HepG2 (cell line): ENCODE measurements around the gene RFC1. TPM values are rescaled to one million over a fixed set of nuclear protein-coding genes. Genes with fewer than 3 reads are reported as not detected.

Experiments used
- ATAC-seq: fragments of 200-7000 bp; cut with Tn5 transposase; 3 replicates; pipeline ENCODE4 v1.9.1; 2020; ENCODE audit warnings: mild to moderate bottlenecking, moderate library complexity
- BruUV-seq: library from RNA; stranded (reverse); fragments of 400-500 nt; replicated peaks from 2 replicates; lab custom pipeline; 2021; lab: Mats Ljungman, UMichigan
- CTCF ChIA-PET: fragments of 300-600 bp; formaldehyde crosslinking; extraction: SDS; loops from one replicate; lab custom pipeline; 2021; ENCODE audit warnings: low total read pairs, inconsistent platforms, low intra/inter-chr PET ratio; lab: Yijun Ruan, JAX
- POLR2A ChIA-PET: fragments of 350-600 bp; sonication (Branson Sonifier 250); formaldehyde crosslinking; loops from one replicate; lab custom pipeline; 2020; ENCODE audit warnings: antibody characterized with exemption, inconsistent platforms; lab: Yijun Ruan, JAX
- DNase-seq: peaks from one replicate; pipeline ENCODE4 v3.0.0-alpha.2; 2015; ENCODE audit warnings: low spot score
- FAIRE-seq: peaks from 3 replicates; lab custom pipeline; 2011; peaks lifted over from hg19 to GRCh38; lab: Jason Lieb, UNC
- H2AFZ ChIP-seq: one replicate; pipeline ENCODE4 v1.6.1; 2011; ENCODE audit warnings: low read length, inconsistent platforms
- H3K27ac ChIP-seq: fragments of 300-600 bp; 3 replicates; pipeline ENCODE4 v1.8.0; 2011; ENCODE audit warnings: mixed run types, mild to moderate bottlenecking, mixed read lengths, low read length, inconsistent platforms; ENCODE audit not compliant: insufficient read depth; ENCODE audit errors: extremely low read length
- H3K27me3 ChIP-seq, 2 experiments: fragments of 200-600 bp in 1 of 2; 2 replicates in 1 of 2; 3 replicates in 1 of 2; pipeline versions ENCODE4 v1.6.0 to v1.8.0; 2011; ENCODE audit warnings: low read length in 2 of 2, mild to moderate bottlenecking in 2 of 2, moderate library complexity in 2 of 2, inconsistent platforms in 1 of 2; ENCODE audit not compliant: insufficient read depth in 2 of 2, control insufficient read depth in 1 of 2
- H3K36me3 ChIP-seq, 2 experiments: fragments of 200-600 bp in 1 of 2; replicated peaks in 1 of 2; 2 replicates in 1 of 2; 3 replicates in 1 of 2; pipeline versions ENCODE4 v1.5.1 to v1.8.0; 2011; ENCODE audit warnings: low read length in 2 of 2, inconsistent platforms in 1 of 2; ENCODE audit not compliant: insufficient read depth in 2 of 2, control insufficient read depth in 1 of 2
- H3K4me1 ChIP-seq: 2 replicates; pipeline ENCODE4 v1.5.1; 2012; ENCODE audit warnings: low read length, inconsistent platforms; ENCODE audit not compliant: insufficient read depth
- H3K4me2 ChIP-seq: 2 replicates; pipeline ENCODE4 v1.6.0; 2011; ENCODE audit warnings: low read depth, low read length, inconsistent platforms
- H3K4me3 ChIP-seq, 3 experiments: fragments of 200-600 bp in 1 of 3; sonication (generic), shearing (Covaris generic) in 1 of 3; replicated peaks in 1 of 3; 2 replicates each; pipeline ENCODE4 v1.5.1; 2011 to 2016; ENCODE audit warnings: low read length in 3 of 3, inconsistent platforms in 2 of 3, low read depth in 2 of 3, mild to moderate bottlenecking in 2 of 3, control low read depth in 1 of 3, mixed read lengths in 1 of 3; ENCODE audit not compliant: insufficient read depth in 1 of 3
- H3K79me2 ChIP-seq: one replicate; pipeline ENCODE4 v1.6.1; 2011; ENCODE audit warnings: low read length, inconsistent platforms; ENCODE audit not compliant: insufficient read depth
- H3K9ac ChIP-seq: 2 replicates; pipeline ENCODE4 v1.6.0; 2011; ENCODE audit warnings: mild to moderate bottlenecking, low read depth, low read length, inconsistent platforms; ENCODE audit not compliant: insufficient read depth
- H3K9me3 ChIP-seq: 2 replicates; pipeline ENCODE4 v1.5.1; 2012; ENCODE audit warnings: mild to moderate bottlenecking, low read length
- H4K20me1 ChIP-seq: 2 replicates; pipeline ENCODE4 v1.6.0; 2011; ENCODE audit warnings: inconsistent platforms, mild to moderate bottlenecking, low read length, moderate library complexity; ENCODE audit not compliant: insufficient read depth
- ARID3A ChIP-seq: IDR thresholded peaks from 2 replicates; pipeline ENCODE4 v1.6.1; 2012; ENCODE audit warnings: low read depth, low read length, improper control_type of control experiment
- FOXC1 ChIP-seq: sonication (generic); formaldehyde crosslinking; IDR thresholded peaks from 2 replicates; pipeline ENCODE4 v1.8.0; 2022; ENCODE audit warnings: mild to moderate bottlenecking, missing genetic modification reagents, borderline replicate concordance
- HNF4A ChIP-seq: sonication (generic); formaldehyde crosslinking; IDR thresholded peaks from 2 replicates; pipeline ENCODE4 v1.4.0; 2020; ENCODE audit warnings: missing genetic modification reagents
- NFE2L2 ChIP-seq: fragments of 150-350 bp; IDR thresholded peaks from 2 replicates; pipeline ENCODE4 v1.6.1; 2014; ENCODE audit warnings: low read length
- NR1H2 ChIP-seq: sonication (generic); formaldehyde crosslinking; IDR thresholded peaks from 2 replicates; pipeline ENCODE4 v1.8.1; 2022; ENCODE audit warnings: low read depth, missing genetic modification reagents, borderline replicate concordance
- PLRG1 ChIP-seq: fragments of 450-650 bp; conservative IDR thresholded peaks from 2 replicates; pipeline ENCODE4 v1.6.1; 2016
- RFX5 ChIP-seq: IDR thresholded peaks from 2 replicates; pipeline ENCODE4 v1.6.1; 2011; ENCODE audit warnings: low read depth, low read length, improper control_type of control experiment
- SIX4 ChIP-seq: sonication (generic); formaldehyde crosslinking; IDR thresholded peaks from 2 replicates; pipeline ENCODE4 v1.4.0; 2020; ENCODE audit warnings: missing genetic modification reagents
- ZFP1 ChIP-seq: IDR thresholded peaks from 2 replicates; pipeline ENCODE4 v1.6.1; 2016
- ZNF383 ChIP-seq: sonication (generic); formaldehyde crosslinking; IDR thresholded peaks from 2 replicates; pipeline ENCODE4 v1.4.0; 2020; ENCODE audit warnings: missing genetic modification reagents, mild to moderate bottlenecking, borderline replicate concordance
- ZNF546 ChIP-seq: sonication (generic); formaldehyde crosslinking; conservative IDR thresholded peaks from 2 replicates; pipeline ENCODE4 v1.8.1; 2023; ENCODE audit warnings: mild to moderate bottlenecking, missing genetic modification reagents
- WGBS: methylation state at CpG from one replicate; pipeline ENCODE4 v1.1.6; 2017; ENCODE audit warnings: low lambda C conversion rate; 5-methylcytosine and 5-hydroxymethylcytosine counted together
- in situ Hi-C: cut with HindIII; loops from 2 replicates; pipeline ENCODE4 v1.10.0; 2017; ENCODE audit warnings: low pct_unique_long_range_greater_than_20kb; ENCODE audit not compliant: extremely low pct_ligation_motif_present
- intact Hi-C: fragments of 100-400 bp; cut with micrococcal nuclease; formaldehyde crosslinking; loops from one replicate; pipeline ENCODE4 v1.10.0; 2022; ENCODE audit not compliant: unreplicated experiment
- polyA plus RNA-seq, 8 experiments: library from polyadenylated mRNA; depleted of rRNA in 3 of 8; stranded (reverse) in 7 of 8; unstranded in 1 of 8; fragments of >200 nt; fragmentation: Illumina TruSeq in 4 of 8; extraction: Trizol in 4 of 8; gene quantifications; 2 replicates each; pipeline versions ENCODE4 v1.2.1 to v1.2.3, GENCODE V29; 2011 to 2016; ENCODE audit warnings: low read depth in 4 of 8, missing spikeins in 1 of 8, mixed read lengths in 1 of 8; ENCODE audit not compliant: insufficient read depth in 1 of 8
- total RNA-seq, 5 experiments: library from RNA; depleted of rRNA; stranded (reverse); fragments of >200 nt; fragmentation: Illumina TruSeq; extraction: Trizol; gene quantifications; 2 replicates each; pipeline ENCODE4 v1.2.3, GENCODE V29; 2016; ENCODE audit warnings: low read depth in 1 of 5
- TF ChIP-seq, protein P1 (sequence below): IDR thresholded peaks from 2 replicates; pipeline ENCODE4 v1.6.1; 2012; ENCODE audit warnings: low read length, improper control_type of control experiment
- TF ChIP-seq, protein P2 (sequence below): sonication (generic); formaldehyde crosslinking; IDR thresholded peaks from 2 replicates; pipeline ENCODE4 v1.4.0; 2020; ENCODE audit warnings: mild to moderate bottlenecking, missing genetic modification reagents
- TF ChIP-seq, protein P3 (sequence below): sonication (generic); formaldehyde crosslinking; conservative IDR thresholded peaks from 2 replicates; pipeline ENCODE4 v1.8.1; 2023; ENCODE audit warnings: missing genetic modification reagents

Gene RFC1
- total and polyA plus RNA-seq, 2 of the 13 experiments (the other 11 are each of a cell fraction or from before 2014, with no cell fraction given) = 15.9 to 78.8 TPM

DNA sequence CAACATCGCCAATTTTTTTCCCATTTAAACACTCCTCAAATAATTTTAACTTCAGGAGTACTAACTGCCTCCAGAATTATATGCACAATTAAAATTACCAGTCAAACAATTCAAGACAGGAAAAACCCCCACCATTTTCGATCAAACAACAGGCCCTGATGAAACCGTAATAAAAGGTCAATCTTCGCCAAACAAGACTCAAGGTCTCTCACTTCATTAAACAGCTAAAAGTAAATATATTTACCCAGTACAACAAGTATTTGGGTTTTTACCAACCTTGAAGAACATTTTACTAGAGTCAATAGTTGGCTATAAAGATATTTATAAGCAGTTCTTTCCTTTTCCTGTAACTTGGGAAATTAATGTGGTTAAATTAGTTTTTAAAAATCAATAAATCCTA lies 28.3 kb downstream of the RFC1 start (continued):
- TF ChIP-seq ARID3A (peak; percentile 90; the same call in 1 of the 2 replicates), FOXC1 (CRISPR knock-in tag) (no peak)
- TF ChIP-seq, protein P1, sequence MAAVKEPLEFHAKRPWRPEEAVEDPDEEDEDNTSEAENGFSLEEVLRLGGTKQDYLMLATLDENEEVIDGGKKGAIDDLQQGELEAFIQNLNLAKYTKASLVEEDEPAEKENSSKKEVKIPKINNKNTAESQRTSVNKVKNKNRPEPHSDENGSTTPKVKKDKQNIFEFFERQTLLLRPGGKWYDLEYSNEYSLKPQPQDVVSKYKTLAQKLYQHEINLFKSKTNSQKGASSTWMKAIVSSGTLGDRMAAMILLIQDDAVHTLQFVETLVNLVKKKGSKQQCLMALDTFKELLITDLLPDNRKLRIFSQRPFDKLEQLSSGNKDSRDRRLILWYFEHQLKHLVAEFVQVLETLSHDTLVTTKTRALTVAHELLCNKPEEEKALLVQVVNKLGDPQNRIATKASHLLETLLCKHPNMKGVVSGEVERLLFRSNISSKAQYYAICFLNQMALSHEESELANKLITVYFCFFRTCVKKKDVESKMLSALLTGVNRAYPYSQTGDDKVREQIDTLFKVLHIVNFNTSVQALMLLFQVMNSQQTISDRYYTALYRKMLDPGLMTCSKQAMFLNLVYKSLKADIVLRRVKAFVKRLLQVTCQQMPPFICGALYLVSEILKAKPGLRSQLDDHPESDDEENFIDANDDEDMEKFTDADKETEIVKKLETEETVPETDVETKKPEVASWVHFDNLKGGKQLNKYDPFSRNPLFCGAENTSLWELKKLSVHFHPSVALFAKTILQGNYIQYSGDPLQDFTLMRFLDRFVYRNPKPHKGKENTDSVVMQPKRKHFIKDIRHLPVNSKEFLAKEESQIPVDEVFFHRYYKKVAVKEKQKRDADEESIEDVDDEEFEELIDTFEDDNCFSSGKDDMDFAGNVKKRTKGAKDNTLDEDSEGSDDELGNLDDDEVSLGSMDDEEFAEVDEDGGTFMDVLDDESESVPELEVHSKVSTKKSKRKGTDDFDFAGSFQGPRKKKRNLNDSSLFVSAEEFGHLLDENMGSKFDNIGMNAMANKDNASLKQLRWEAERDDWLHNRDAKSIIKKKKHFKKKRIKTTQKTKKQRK = no peak
- TF ChIP-seq, protein P2, sequence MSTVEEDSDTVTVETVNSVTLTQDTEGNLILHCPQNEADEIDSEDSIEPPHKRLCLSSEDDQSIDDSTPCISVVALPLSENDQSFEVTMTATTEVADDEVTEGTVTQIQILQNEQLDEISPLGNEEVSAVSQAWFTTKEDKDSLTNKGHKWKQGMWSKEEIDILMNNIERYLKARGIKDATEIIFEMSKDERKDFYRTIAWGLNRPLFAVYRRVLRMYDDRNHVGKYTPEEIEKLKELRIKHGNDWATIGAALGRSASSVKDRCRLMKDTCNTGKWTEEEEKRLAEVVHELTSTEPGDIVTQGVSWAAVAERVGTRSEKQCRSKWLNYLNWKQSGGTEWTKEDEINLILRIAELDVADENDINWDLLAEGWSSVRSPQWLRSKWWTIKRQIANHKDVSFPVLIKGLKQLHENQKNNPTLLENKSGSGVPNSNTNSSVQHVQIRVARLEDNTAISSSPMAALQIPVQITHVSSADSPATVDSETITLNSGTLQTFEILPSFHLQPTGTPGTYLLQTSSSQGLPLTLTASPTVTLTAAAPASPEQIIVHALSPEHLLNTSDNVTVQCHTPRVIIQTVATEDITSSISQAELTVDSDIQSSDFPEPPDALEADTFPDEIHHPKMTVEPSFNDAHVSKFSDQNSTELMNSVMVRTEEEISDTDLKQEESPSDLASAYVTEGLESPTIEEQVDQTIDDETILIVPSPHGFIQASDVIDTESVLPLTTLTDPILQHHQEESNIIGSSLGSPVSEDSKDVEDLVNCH (CRISPR knock-in tag) = no peak
- TF ChIP-seq, all 625 proteins: peak for 77

DNA sequence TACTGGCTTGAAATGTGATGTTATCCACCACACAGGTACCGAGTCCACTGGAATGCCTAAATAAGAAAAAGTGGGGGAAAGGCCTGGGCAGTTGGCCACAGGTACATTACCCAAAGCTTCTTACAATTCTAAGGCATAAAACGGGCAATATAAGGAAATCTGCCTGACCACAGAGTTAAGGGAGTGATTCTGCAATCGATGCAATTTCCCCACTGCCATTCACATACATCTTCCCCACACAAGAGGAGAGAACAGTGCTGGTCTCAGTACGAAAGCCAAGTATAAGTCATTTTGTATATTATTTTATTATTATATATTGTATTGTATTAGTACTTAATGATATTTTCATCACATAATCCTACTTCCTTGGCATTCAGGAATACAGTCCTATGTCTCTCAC lies 30.6 kb downstream of the RFC1 start:
- H2AFZ ChIP-seq = no peak overlapping the region
- POLR2A ChIA-PET = no interaction called here
- peaks cover 71% of the 10 kb centered on the region for H3K4me1 ChIP-seq
- no peak overlapping the region for H3K9ac ChIP-seq
- no peaks in the 10 kb centered on the region for H4K20me1 ChIP-seq
- intact Hi-C loops (no loop called here), in situ Hi-C loops (no loop called here)
- H3K4me2 ChIP-seq = no peak overlapping the region
- H3K27me3 ChIP-seq = no peaks in the 10 kb centered on the region
- no peaks in the 10 kb centered on the region for H3K9me3 ChIP-seq
- BruUV-seq = no TSS peak
- WGBS = 99% methylated on average over 4 of the region's 4 CpGs
- no peak overlapping the region for H3K4me3 ChIP-seq
- peaks cover 98% of the 10 kb centered on the region for H3K79me2 ChIP-seq
- ATAC-seq (no peak), FAIRE-seq (no peak), DNase-seq (no peak)
- CTCF ChIA-PET = no interaction called here
- no peaks in the 10 kb centered on the region for H3K36me3 ChIP-seq
- H3K27ac ChIP-seq = no peak overlapping the region
- TF ChIP-seq RFX5 (no peak), NR1H2 (no peak), NFE2L2 (no peak), HNF4A (CRISPR knock-in tag) (no peak), ZNF546 (CRISPR knock-in tag) (no peak), ZNF383 (CRISPR knock-in tag) (no peak), PLRG1 (no peak), SIX4 (CRISPR knock-in tag) (no peak), ZFP1 (no peak)
- TF ChIP-seq, protein P3, sequence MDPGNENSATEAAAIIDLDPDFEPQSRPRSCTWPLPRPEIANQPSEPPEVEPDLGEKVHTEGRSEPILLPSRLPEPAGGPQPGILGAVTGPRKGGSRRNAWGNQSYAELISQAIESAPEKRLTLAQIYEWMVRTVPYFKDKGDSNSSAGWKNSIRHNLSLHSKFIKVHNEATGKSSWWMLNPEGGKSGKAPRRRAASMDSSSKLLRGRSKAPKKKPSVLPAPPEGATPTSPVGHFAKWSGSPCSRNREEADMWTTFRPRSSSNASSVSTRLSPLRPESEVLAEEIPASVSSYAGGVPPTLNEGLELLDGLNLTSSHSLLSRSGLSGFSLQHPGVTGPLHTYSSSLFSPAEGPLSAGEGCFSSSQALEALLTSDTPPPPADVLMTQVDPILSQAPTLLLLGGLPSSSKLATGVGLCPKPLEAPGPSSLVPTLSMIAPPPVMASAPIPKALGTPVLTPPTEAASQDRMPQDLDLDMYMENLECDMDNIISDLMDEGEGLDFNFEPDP (CRISPR knock-in tag) = no peak
